GM23338 (cell line): ENCODE results near the gene GLOD5. TPM values are rescaled to one million over a fixed set of nuclear protein-coding genes. Genes with fewer than 3 reads are reported as not detected.

Experiments used
- ATAC-seq: fragments of 200-7000 bp; cut with Tn5 transposase; 3 replicates; pipeline ENCODE4 v1.9.1; 2020
- DNase-seq: peaks from one replicate; pipeline ENCODE4 v3.0.0-alpha.2; 2015; ENCODE audit warnings: low spot score
- H2AFZ ChIP-seq: fragments of 200-600 bp; sonication (generic); 2 replicates; pipeline ENCODE4 v1.8.0; 2016; ENCODE audit warnings: antibody characterized with exemption, mild to moderate bottlenecking, moderate library complexity
- H3F3A ChIP-seq: fragments of 200-600 bp; sonication (generic); replicated peaks from 2 replicates; pipeline ENCODE4 v1.8.0; 2017; ENCODE audit warnings: antibody characterized with exemption, mixed run types, low read depth
- H3K27ac ChIP-seq: fragments of 200-600 bp; sonication (generic); 2 replicates; pipeline ENCODE4 v1.6.1; 2016; ENCODE audit warnings: low read depth
- H3K27me3 ChIP-seq: fragments of 200-600 bp; sonication (generic); 2 replicates; pipeline ENCODE4 v1.8.0; 2016; ENCODE audit warnings: mild to moderate bottlenecking, mixed run types, moderate library complexity; ENCODE audit not compliant: insufficient read depth
- H3K36me3 ChIP-seq: fragments of 200-600 bp; sonication (generic); 2 replicates; pipeline ENCODE4 v1.8.0; 2016; ENCODE audit warnings: mild to moderate bottlenecking; ENCODE audit not compliant: insufficient read depth
- H3K4me1 ChIP-seq: fragments of 200-600 bp; sonication (generic); 2 replicates; pipeline ENCODE4 v1.8.0; 2016; ENCODE audit warnings: mild to moderate bottlenecking, moderate library complexity; ENCODE audit not compliant: insufficient read depth
- H3K4me2 ChIP-seq: fragments of 200-600 bp; sonication (generic); 2 replicates; pipeline ENCODE4 v1.7.1; 2017; ENCODE audit warnings: mixed run types
- H3K4me3 ChIP-seq: fragments of 200-600 bp; sonication (generic); 2 replicates; pipeline ENCODE4 v1.6.1; 2016; ENCODE audit warnings: mixed run types
- H3K79me2 ChIP-seq: fragments of 200-600 bp; sonication (generic); replicated peaks from 2 replicates; pipeline ENCODE4 v1.8.0; 2017; ENCODE audit warnings: mild to moderate bottlenecking; ENCODE audit not compliant: insufficient read depth
- H3K9me2 ChIP-seq: fragments of 200-600 bp; sonication (generic); 2 replicates; pipeline ENCODE4 v1.8.0; 2017; ENCODE audit not compliant: insufficient read depth
- H4K20me1 ChIP-seq: fragments of 200-600 bp; sonication (generic); replicated peaks from 2 replicates; pipeline ENCODE4 v1.8.0; 2017; ENCODE audit warnings: mild to moderate bottlenecking; ENCODE audit not compliant: insufficient read depth
- H3K27ac Mint-ChIP-seq: 2 replicates; pipeline ENCODE4 v1.8.0; 2020; ENCODE audit warnings: inconsistent platforms, mild to moderate bottlenecking, moderate library complexity, mixed read lengths
- H3K27me3 Mint-ChIP-seq: 3 replicates; pipeline ENCODE4 v1.8.0; 2022; ENCODE audit warnings: low read depth, mild to moderate bottlenecking, moderate library complexity, mixed read lengths, inconsistent platforms; ENCODE audit not compliant: insufficient read depth, poor library complexity
- H3K36me3 Mint-ChIP-seq: 3 replicates; pipeline ENCODE4 v1.8.0; 2021; ENCODE audit warnings: low read depth, mild to moderate bottlenecking, inconsistent platforms, moderate library complexity, mixed read lengths
- H3K4me1 Mint-ChIP-seq: 3 replicates; pipeline ENCODE4 v1.8.0; 2020; ENCODE audit warnings: mild to moderate bottlenecking, inconsistent platforms, mixed read lengths
- H3K4me3 Mint-ChIP-seq: 3 replicates; pipeline ENCODE4 v1.8.0; 2021; ENCODE audit warnings: moderate library complexity, mild to moderate bottlenecking, inconsistent platforms, mixed read lengths
- H3K9me3 Mint-ChIP-seq: 3 replicates; pipeline ENCODE4 v1.8.0; 2020; ENCODE audit warnings: moderate library complexity, mild to moderate bottlenecking, inconsistent platforms, mixed read lengths
- CREB1 ChIP-seq: fragments of 250-450 bp; sonication (Bioruptor Pico); IDR thresholded peaks from 2 replicates; pipeline ENCODE4 v1.5.0; 2020; ENCODE audit warnings: low read depth, mild to moderate bottlenecking, moderate library complexity
- CTCF ChIP-seq, 2 experiments: fragments of 200-600 bp in 1 of 2; sonication (generic) in 1 of 2; conservative IDR thresholded peaks; 2 replicates each; pipeline versions ENCODE4 v1.5.1 to v1.6.1; 2016 to 2017; ENCODE audit warnings: antibody characterized with exemption in 2 of 2, low read depth in 2 of 2, mild to moderate bottlenecking in 2 of 2, moderate library complexity in 1 of 2
- ETS1 ChIP-seq: IDR thresholded peaks from 2 replicates; pipeline ENCODE4 v1.6.1; 2016; ENCODE audit warnings: antibody characterized with exemption
- EZH2 ChIP-seq: fragments of 200-600 bp; sonication (generic); IDR thresholded peaks from one replicate; pipeline ENCODE4 v1.8.0; 2017; ENCODE audit warnings: antibody characterized with exemption, mild to moderate bottlenecking, low read depth; ENCODE audit not compliant: unreplicated experiment
- EZH2phosphoT487 ChIP-seq: fragments of 200-600 bp; sonication (generic); IDR thresholded peaks from one replicate; pipeline ENCODE4 v1.8.1; 2018; ENCODE audit warnings: antibody characterized with exemption; ENCODE audit not compliant: unreplicated experiment
- JUNB ChIP-seq: IDR thresholded peaks from one replicate; pipeline ENCODE4 v1.6.1; 2016; ENCODE audit warnings: antibody characterized with exemption; ENCODE audit not compliant: unreplicated experiment
- NANOG ChIP-seq: IDR thresholded peaks from 2 replicates; pipeline ENCODE4 v1.6.1; 2016; ENCODE audit warnings: antibody characterized with exemption, borderline replicate concordance
- POLR2AphosphoS5 ChIP-seq: IDR thresholded peaks from 2 replicates; pipeline ENCODE4 v1.6.1; 2016; ENCODE audit warnings: antibody characterized with exemption, low read depth
- REST ChIP-seq: IDR thresholded peaks from one replicate; pipeline ENCODE4 v1.6.1; 2018; ENCODE audit warnings: antibody characterized with exemption; ENCODE audit not compliant: unreplicated experiment
- STAT1 ChIP-seq: IDR thresholded peaks from one replicate; pipeline ENCODE4 v1.6.1; 2016; ENCODE audit warnings: antibody characterized with exemption; ENCODE audit not compliant: unreplicated experiment
- ZNF114 ChIP-seq: fragments of 250-450 bp; sonication (Bioruptor Pico); IDR thresholded peaks from 2 replicates; pipeline ENCODE4 v1.5.0; 2020; ENCODE audit warnings: mild to moderate bottlenecking, moderate library complexity
- ZNF331 ChIP-seq: fragments of 250-450 bp; sonication (Bioruptor Pico); IDR thresholded peaks from 2 replicates; pipeline ENCODE4 v1.5.0; 2020; ENCODE audit warnings: low read depth, mild to moderate bottlenecking, moderate library complexity
- ZNF462 ChIP-seq: fragments of 250-450 bp; sonication (Bioruptor Pico); IDR thresholded peaks from 2 replicates; pipeline ENCODE4 v1.5.0; 2020; ENCODE audit warnings: mild to moderate bottlenecking, moderate library complexity
- polyA plus RNA-seq: library from polyadenylated mRNA; unstranded; fragments of >200 nt; fragmentation: Nextera tagmentation; extraction: Ambion mirVana; gene quantifications from 2 replicates; pipeline ENCODE4 v1.2.1, GENCODE V29; 2016
- total RNA-seq: library from RNA; depleted of rRNA; stranded (reverse); fragments of >200 nt; shearing (Covaris generic); gene quantifications from 2 replicates; pipeline ENCODE4 v1.2.3, GENCODE V29; 2014

The GLOD5 gene
- total and polyA plus RNA-seq, 2 experiments from 2014 or later = not detected

GRCh38 chrX:48794911-48795515, 33.5 kb downstream of the GLOD5 start:
- no peaks in the 10 kb centered on the region for H4K20me1 ChIP-seq
- no peaks in the 10 kb centered on the region for H3K79me2 ChIP-seq
- H3K4me3 ChIP-seq = no peak overlapping the region
- H2AFZ ChIP-seq = no peak overlapping the region
- Mint-ChIP-seq H3K9me3 (no peaks in the 10 kb centered on the region), H3K36me3 (no peaks in the 10 kb centered on the region), H3K27ac (no peak overlapping the region), H3K27me3 (peaks cover 7% of the 10 kb centered on the region), H3K4me3 (no peak overlapping the region), H3K4me1 (no peaks in the 10 kb centered on the region)
- no peaks in the 10 kb centered on the region for H3K36me3 ChIP-seq
- H3F3A ChIP-seq = no peaks in the 10 kb centered on the region
- no peaks in the 10 kb centered on the region for H3K4me1 ChIP-seq
- no peaks in the 10 kb centered on the region for H3K27me3 ChIP-seq
- no peak for DNase-seq
- no peak overlapping the region for H3K4me2 ChIP-seq
- no peak overlapping the region for H3K27ac ChIP-seq
- H3K9me2 ChIP-seq = no peaks in the 10 kb centered on the region
- ATAC-seq = no peak
- TF ChIP-seq NANOG = no peak
- no peak for TF ChIP-seq ZNF462 (CRISPR knock-in tag)
- no peak for TF ChIP-seq CREB1 (CRISPR knock-in tag)
- TF ChIP-seq ZNF114 (CRISPR knock-in tag) = no peak
- TF ChIP-seq EZH2phosphoT487 = no peak
- TF ChIP-seq STAT1 = no peak
- no peak for TF ChIP-seq POLR2AphosphoS5
- TF ChIP-seq CTCF (conservative IDR thresholded peaks at IDR 0.05; ENCODE audit: low read depth in 2 of 2) = no peak
- TF ChIP-seq ETS1 = no peak
- TF ChIP-seq REST = no peak
- no peak for TF ChIP-seq ZNF331 (CRISPR knock-in tag)
- TF ChIP-seq EZH2 = no peak
- TF ChIP-seq JUNB = no peak
